Tibial nerve (tissue), 3 donors: ENCODE data around the gene TTC33.
"Not testable (repeated sequence)": the region's sequence is repeated elsewhere in the genome, so short reads cannot be mapped to it uniquely, and the experiment has no call there.

Experiments
- CTCF ChIP-seq, 5 experiments: fragments of 200-600 bp in 3 of 5; fragments of 450-650 bp in 2 of 5; sonication (generic) in 3 of 5; IDR thresholded peaks; one replicate each; pipeline ENCODE4 v1.5.1; 2016 to 2019; ENCODE audit warnings: antibody characterized with exemption in 5 of 5, mild to moderate bottlenecking in 3 of 5, moderate library complexity in 2 of 5
- POLR2A ChIP-seq, 2 donors: fragments of 450-650 bp; IDR thresholded peaks; one replicate each; pipeline ENCODE4 v1.6.1; 2017; ENCODE audit warnings: antibody characterized with exemption in 2 of 2, mild to moderate bottlenecking in 2 of 2, moderate library complexity in 2 of 2

DNA sequence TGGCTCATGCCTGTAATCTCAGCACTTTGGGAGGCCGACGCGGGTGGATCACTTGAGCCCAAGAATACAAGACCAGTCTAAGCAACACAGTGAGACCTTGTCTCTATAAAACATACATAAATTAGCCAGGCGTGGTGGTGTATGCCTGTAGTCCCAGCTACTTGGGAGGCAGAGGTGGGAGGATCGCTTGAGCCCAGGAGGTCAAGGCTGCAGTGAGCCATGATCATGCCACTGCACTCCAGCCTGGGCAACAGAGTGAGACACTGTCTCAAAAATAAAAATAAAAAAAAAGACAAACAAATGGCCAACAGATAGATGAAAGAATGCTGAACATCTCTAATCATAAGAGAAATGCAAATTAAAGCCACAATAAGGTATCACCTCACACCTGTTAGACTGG lies 33.2 kb upstream of the TTC33 start:
- not testable (repeated sequence) for TF ChIP-seq CTCF, POLR2A (IDR thresholded peaks at IDR 0.05)
